Tibial artery (tissue), 4 donors: ENCODE measurements around the gene ADGRL3.
"Not testable (repeated sequence)": the region's sequence is repeated elsewhere in the genome, so short reads cannot be mapped to it uniquely, and the experiment has no call there.

Source experiments
- DNase-seq, 2 donors: peaks; one replicate each; pipeline ENCODE4 v3.0.0-alpha.2; 2019
- H3K27ac ChIP-seq, 2 donors: fragments of 200-600 bp; sonication (generic) in 1 of 2; 1 replicate in 1 of 2; 2 replicates in 1 of 2; pipeline ENCODE4 v1.5.1; 2018 to 2019; ENCODE audit warnings: mild to moderate bottlenecking in 1 of 2
- H3K27me3 ChIP-seq, 2 donors: fragments of 200-600 bp; sonication (generic) in 1 of 2; one replicate each; pipeline versions ENCODE4 v1.5.1 to v1.6.0; 2016 to 2019
- H3K36me3 ChIP-seq, 3 donors: fragments of 200-600 bp; sonication (generic) in 2 of 3; one replicate each; pipeline ENCODE4 v1.5.1; 2016 to 2019; ENCODE audit warnings: mild to moderate bottlenecking in 2 of 3
- H3K4me1 ChIP-seq, 4 donors: fragments of 200-600 bp; sonication (generic) in 2 of 4; 1 replicate in 3 of 4; 2 replicates in 1 of 4; pipeline ENCODE4 v1.5.1; 2016 to 2019
- H3K4me3 ChIP-seq, 2 donors: fragments of 200-600 bp; sonication (generic) in 1 of 2; 1 replicate in 1 of 2; 2 replicates in 1 of 2; pipeline ENCODE4 v1.5.1; 2018 to 2019; ENCODE audit warnings: mild to moderate bottlenecking in 2 of 2
- H3K9me3 ChIP-seq, 3 donors: fragments of 200-600 bp; sonication (generic) in 1 of 3; one replicate each; pipeline ENCODE4 v1.5.1; 2016 to 2019
- intact Hi-C: fragments of 100-400 bp; cut with DNase I; formaldehyde crosslinking; loops from one replicate; pipeline ENCODE4 v1.15.0; 2023; ENCODE audit warnings: low total_unique reads
- TF ChIP-seq, protein P1 (sequence below), 2 experiments: fragments of 200-600 bp in 1 of 2; fragments of 450-650 bp in 1 of 2; IDR thresholded peaks; one replicate each; pipeline ENCODE4 v1.5.1; 2017 to 2019; ENCODE audit warnings: antibody characterized with exemption in 2 of 2, mild to moderate bottlenecking in 1 of 2, moderate library complexity in 1 of 2

The ADGRL3 gene

DNA sequence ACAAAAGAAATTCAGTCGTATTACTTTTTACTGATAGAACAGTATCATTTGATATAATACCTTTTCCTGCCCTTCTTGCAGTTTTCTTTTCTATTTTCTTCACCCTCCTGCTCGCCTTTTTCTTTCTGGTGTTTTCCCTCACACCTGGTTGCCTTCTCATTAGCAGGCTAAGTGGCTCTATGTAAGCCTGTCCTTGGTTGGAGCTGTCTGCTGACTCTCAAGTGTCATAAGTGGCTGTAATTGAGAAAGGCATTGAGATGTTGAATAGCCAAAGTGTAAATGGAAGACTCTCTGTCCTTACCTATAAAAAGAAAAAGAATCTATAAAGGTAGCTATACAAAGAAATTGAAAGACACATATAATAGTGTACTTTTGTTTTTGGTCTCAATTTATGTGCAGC lies 180.7 kb downstream of the ADGRL3 start:
- TF ChIP-seq, protein P1, sequence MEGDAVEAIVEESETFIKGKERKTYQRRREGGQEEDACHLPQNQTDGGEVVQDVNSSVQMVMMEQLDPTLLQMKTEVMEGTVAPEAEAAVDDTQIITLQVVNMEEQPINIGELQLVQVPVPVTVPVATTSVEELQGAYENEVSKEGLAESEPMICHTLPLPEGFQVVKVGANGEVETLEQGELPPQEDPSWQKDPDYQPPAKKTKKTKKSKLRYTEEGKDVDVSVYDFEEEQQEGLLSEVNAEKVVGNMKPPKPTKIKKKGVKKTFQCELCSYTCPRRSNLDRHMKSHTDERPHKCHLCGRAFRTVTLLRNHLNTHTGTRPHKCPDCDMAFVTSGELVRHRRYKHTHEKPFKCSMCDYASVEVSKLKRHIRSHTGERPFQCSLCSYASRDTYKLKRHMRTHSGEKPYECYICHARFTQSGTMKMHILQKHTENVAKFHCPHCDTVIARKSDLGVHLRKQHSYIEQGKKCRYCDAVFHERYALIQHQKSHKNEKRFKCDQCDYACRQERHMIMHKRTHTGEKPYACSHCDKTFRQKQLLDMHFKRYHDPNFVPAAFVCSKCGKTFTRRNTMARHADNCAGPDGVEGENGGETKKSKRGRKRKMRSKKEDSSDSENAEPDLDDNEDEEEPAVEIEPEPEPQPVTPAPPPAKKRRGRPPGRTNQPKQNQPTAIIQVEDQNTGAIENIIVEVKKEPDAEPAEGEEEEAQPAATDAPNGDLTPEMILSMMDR (IDR thresholded peaks at IDR 0.05) = no peak
- Histone ChIP-seq H3K9me3 (no peaks in the 10 kb centered on the region), H3K4me1 (peaks cover 0 to 43% (median 4%) of the 10 kb centered on the region in 4 donors), H3K36me3 (no peaks in the 10 kb centered on the region), H3K27me3 (no peaks in the 10 kb centered on the region), H3K4me3 (no peak overlapping the region), H3K27ac (no peak overlapping the region)
- no peak for DNase-seq
- intact Hi-C loops = no loop called here

DNA sequence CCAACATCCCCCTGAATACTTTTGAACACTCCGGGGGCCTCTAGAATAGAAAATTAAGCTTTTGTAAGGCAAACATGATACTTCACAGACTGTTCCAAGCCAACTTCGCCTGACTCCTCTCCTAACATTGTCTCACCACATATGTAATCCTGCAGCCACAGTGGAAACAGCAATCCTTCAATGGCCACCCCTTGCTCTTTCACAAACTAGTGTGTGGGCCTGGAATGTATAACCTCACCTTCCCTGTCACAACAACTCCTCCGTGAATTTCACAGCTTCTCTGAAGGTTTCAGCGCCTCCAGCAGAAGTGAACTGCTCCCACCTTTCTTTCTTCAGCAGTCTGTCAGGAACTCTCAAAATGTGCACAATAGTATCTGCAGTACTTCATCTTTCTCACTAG lies 185.1 kb downstream of the ADGRL3 start:
- no peak for DNase-seq
- TF ChIP-seq, protein P1 (IDR thresholded peaks at IDR 0.05) = no peak
- peaks cover 0 to 29% (median 2%) of the 10 kb centered on the region in 4 donors for H3K4me1 ChIP-seq
- no peaks in the 10 kb centered on the region for H3K9me3 ChIP-seq
- no peaks in the 10 kb centered on the region for H3K36me3 ChIP-seq
- H3K27ac ChIP-seq = no peak overlapping the region
- no peaks in the 10 kb centered on the region for H3K27me3 ChIP-seq
- intact Hi-C loops = no loop called here
- H3K4me3 ChIP-seq = peak overlapping the region in 1 of 2 donors; percentile 1

DNA sequence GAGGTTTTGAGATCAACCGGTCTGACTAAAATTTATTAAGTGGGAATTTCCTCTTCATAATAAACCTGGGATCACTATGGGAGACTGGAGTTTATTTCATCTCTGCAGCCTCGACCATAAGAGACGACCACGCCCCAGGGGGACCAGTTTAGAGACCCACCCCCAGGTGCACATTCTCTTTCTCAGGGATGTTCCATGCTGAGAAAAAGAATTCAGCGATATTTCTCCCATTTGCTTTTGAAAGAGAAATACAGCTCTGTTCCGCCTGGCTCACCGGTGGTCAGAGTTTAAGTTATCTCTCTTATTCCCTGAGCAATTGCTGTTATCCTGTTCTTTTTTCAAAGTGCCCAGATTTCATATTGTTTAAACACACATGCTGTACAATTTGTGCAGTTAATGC lies 187.2 kb downstream of the ADGRL3 start:
- H3K36me3 ChIP-seq, H3K27ac ChIP-seq, H3K9me3 ChIP-seq, intact Hi-C loops, H3K27me3 ChIP-seq, DNase-seq, H3K4me3 ChIP-seq: not testable (repeated sequence)
- H3K4me1 ChIP-seq = peaks cover 0 to 17% (median 2%) of the 10 kb centered on the region in 4 donors

DNA sequence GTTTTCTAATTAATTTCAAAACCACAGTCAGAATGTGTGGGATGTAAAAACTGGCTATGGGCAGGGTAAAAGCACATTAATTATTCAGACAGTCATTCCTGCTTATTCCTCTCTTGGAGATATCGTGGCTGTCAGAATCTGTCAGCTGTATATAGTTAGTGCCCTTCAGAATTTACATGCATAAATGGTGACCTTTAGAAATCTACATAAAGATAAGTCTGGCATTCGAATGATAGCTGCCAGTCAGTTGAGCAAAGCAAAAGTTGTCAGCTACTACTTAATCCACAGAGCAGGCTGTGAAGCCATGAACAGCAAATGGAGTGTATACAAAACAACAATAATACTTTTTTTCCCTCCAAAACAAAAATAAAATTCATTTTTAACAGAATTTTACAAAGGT lies 189.5 kb downstream of the ADGRL3 start:
- intact Hi-C loops = no loop called here
- H3K36me3 ChIP-seq = no peaks in the 10 kb centered on the region
- H3K4me1 ChIP-seq = peaks cover 0 to 11% (median 2%) of the 10 kb centered on the region in 4 donors
- no peak for DNase-seq
- no peaks in the 10 kb centered on the region for H3K27me3 ChIP-seq
- no peak overlapping the region for H3K4me3 ChIP-seq
- no peak overlapping the region for H3K27ac ChIP-seq
- TF ChIP-seq, protein P1 (IDR thresholded peaks at IDR 0.05) = no peak
- no peaks in the 10 kb centered on the region for H3K9me3 ChIP-seq

DNA sequence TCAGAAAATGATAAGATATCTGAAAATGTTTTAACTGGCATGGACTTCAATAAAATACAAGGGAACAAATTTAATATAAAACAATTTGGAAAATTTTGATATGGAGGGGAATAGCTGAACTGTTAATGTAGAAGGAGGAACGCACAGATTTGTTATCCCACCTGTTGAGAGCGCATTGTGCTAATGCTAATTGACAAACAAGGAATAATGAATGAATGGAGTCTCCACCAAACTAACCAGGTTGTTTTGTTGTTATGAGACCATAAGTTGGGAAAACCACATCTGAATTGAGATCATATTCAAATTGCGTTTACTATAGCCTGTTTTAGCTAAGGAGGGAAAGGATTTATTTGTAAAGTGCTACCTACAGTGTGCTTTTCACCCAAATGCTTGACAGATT lies 195.6 kb downstream of the ADGRL3 start:
- Histone ChIP-seq H3K4me1 (peaks cover 0 to 8% (median 0%) of the 10 kb centered on the region in 4 donors), H3K27me3 (no peaks in the 10 kb centered on the region), H3K4me3 (no peak overlapping the region), H3K27ac (no peak overlapping the region), H3K9me3 (no peaks in the 10 kb centered on the region), H3K36me3 (no peaks in the 10 kb centered on the region)
- TF ChIP-seq, protein P1 (IDR thresholded peaks at IDR 0.05) = no peak
- intact Hi-C loops = no loop called here
- no peak for DNase-seq

DNA sequence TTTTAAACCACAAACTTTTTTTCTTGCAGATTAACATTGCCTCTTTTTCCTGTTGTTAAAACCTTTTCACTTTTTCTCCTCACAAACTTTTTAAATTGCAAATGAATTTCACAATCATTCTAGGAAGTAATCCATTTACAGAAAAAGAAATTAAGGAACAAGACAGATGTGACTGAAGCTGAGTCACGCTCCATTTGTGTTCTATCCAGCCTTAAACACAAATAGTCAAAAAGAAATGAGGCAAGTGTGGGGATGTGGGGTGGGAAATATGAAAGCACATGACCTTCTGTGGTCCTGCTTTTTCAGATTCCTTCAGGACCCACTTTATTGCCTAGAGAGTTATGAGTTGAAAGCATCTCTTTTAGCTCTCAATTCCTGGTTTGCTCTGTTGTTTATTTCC lies 197.0 kb downstream of the ADGRL3 start:
- Histone ChIP-seq H3K9me3 (no peaks in the 10 kb centered on the region), H3K27me3 (no peaks in the 10 kb centered on the region), H3K36me3 (no peaks in the 10 kb centered on the region), H3K4me1 (peaks cover 0 to 8% (median 0%) of the 10 kb centered on the region in 4 donors), H3K27ac (no peak overlapping the region), H3K4me3 (no peak overlapping the region)
- no peak for DNase-seq
- intact Hi-C loops = no loop called here
- TF ChIP-seq, protein P1 (IDR thresholded peaks at IDR 0.05) = no peak
